Tibial nerve (tissue), 4 donors: ENCODE data around the gene LCN10. TPM values are rescaled to one million over a fixed set of nuclear protein-coding genes. Genes with fewer than 3 reads are reported as not detected.

Source experiments
- DNase-seq, 2 donors: peaks; one replicate each; pipeline ENCODE4 v3.0.0-alpha.2; 2019; ENCODE audit warnings: low spot score in 2 of 2
- H3K27ac ChIP-seq, 4 donors: fragments of 200-600 bp; sonication (generic) in 3 of 4; one replicate each; pipeline ENCODE4 v1.5.1; 2017 to 2019; ENCODE audit warnings: mild to moderate bottlenecking in 1 of 4
- H3K27me3 ChIP-seq, 2 donors: fragments of 200-600 bp; sonication (generic) in 1 of 2; one replicate each; pipeline versions ENCODE4 v1.5.1 to v1.6.0; 2017 to 2019
- H3K36me3 ChIP-seq, 3 donors: fragments of 200-600 bp; sonication (generic); one replicate each; pipeline ENCODE4 v1.5.1; 2018 to 2019
- H3K4me1 ChIP-seq, 4 donors: fragments of 200-600 bp; sonication (generic) in 3 of 4; one replicate each; pipeline ENCODE4 v1.5.1; 2017 to 2019
- H3K4me3 ChIP-seq, 4 donors: fragments of 200-600 bp; sonication (generic) in 3 of 4; one replicate each; pipeline ENCODE4 v1.5.1; 2017 to 2019; ENCODE audit warnings: mild to moderate bottlenecking in 1 of 4, moderate library complexity in 1 of 4
- H3K9me3 ChIP-seq, 4 donors: fragments of 200-600 bp; sonication (generic) in 3 of 4; one replicate each; pipeline ENCODE4 v1.5.1; 2017 to 2019
- CTCF ChIP-seq, 5 experiments: fragments of 200-600 bp in 3 of 5; fragments of 450-650 bp in 2 of 5; sonication (generic) in 3 of 5; IDR thresholded peaks; one replicate each; pipeline ENCODE4 v1.5.1; 2016 to 2019; ENCODE audit warnings: antibody characterized with exemption in 5 of 5, mild to moderate bottlenecking in 3 of 5, moderate library complexity in 2 of 5
- EP300 ChIP-seq, 2 donors: sonication (generic); formaldehyde crosslinking; IDR thresholded peaks; one replicate each; pipeline ENCODE4 v1.6.1; 2017; ENCODE audit warnings: antibody characterized with exemption in 2 of 2, mild to moderate bottlenecking in 1 of 2
- POLR2A ChIP-seq, 2 donors: fragments of 450-650 bp; IDR thresholded peaks; one replicate each; pipeline ENCODE4 v1.6.1; 2017; ENCODE audit warnings: antibody characterized with exemption in 2 of 2, mild to moderate bottlenecking in 2 of 2, moderate library complexity in 2 of 2
- WGBS, 2 donors: methylation state at CpG; one replicate each; pipeline ENCODE4 v1.1.5; 2018; 5-methylcytosine and 5-hydroxymethylcytosine counted together
- total RNA-seq, 4 donors: library from RNA; depleted of rRNA; stranded (reverse); fragments of >200 nt; gene quantifications; one replicate each; pipeline ENCODE4 v1.1.0, GENCODE V29; 2016

Gene LCN10
- total RNA-seq, 4 donors from 2014 or later = 7.6 to 47.5 (median 17.4) TPM

GRCh38 chr9:136782452-136782851 lies 39.7 kb upstream of the LCN10 start:
- H3K27ac ChIP-seq = no peak overlapping the region
- H3K4me1 ChIP-seq = peaks cover 0 to 11% (median 6%) of the 10 kb centered on the region in 4 donors
- TF ChIP-seq EP300 (IDR thresholded peaks at IDR 0.05) (no peak), CTCF (IDR thresholded peaks at IDR 0.05) (no peak), POLR2A (IDR thresholded peaks at IDR 0.05) (no peak)
- WGBS, 2 donors = 92 to 96% methylated on average over 3 of the region's 3 CpGs
- no peaks in the 10 kb centered on the region for H3K27me3 ChIP-seq
- no peaks in the 10 kb centered on the region for H3K9me3 ChIP-seq
- no peak overlapping the region for H3K4me3 ChIP-seq
- DNase-seq = no peak
- H3K36me3 ChIP-seq = no peaks in the 10 kb centered on the region

GRCh38 chr9:136779808-136780207 lies 37.1 kb upstream of the LCN10 start:
- DNase-seq = no peak
- H3K27ac ChIP-seq = no peak overlapping the region
- TF ChIP-seq CTCF (IDR thresholded peaks at IDR 0.05) = no peak
- no peak for TF ChIP-seq POLR2A (IDR thresholded peaks at IDR 0.05)
- no peak for TF ChIP-seq EP300 (IDR thresholded peaks at IDR 0.05)
- H3K27me3 ChIP-seq = no peaks in the 10 kb centered on the region
- no peaks in the 10 kb centered on the region for H3K9me3 ChIP-seq
- no peaks in the 10 kb centered on the region for H3K36me3 ChIP-seq
- 74 to 76% methylated on average over 5 of the region's 5 CpGs for WGBS, 2 donors
- H3K4me1 ChIP-seq = peaks cover 0 to 4% (median 0%) of the 10 kb centered on the region in 4 donors
- H3K4me3 ChIP-seq = no peak overlapping the region

- 61 to 66% methylated on average over 14 of the region's 14 CpGs for WGBS, 2 donors
- no peak for DNase-seq
- H3K27ac ChIP-seq = no peak overlapping the region
- TF ChIP-seq CTCF (IDR thresholded peaks at IDR 0.05) (no peak), EP300 (IDR thresholded peaks at IDR 0.05) (no peak), POLR2A (IDR thresholded peaks at IDR 0.05) (no peak)
- H3K9me3 ChIP-seq = peaks cover 0 to 7% (median 0%) of the 10 kb centered on the region in 4 donors
- no peaks in the 10 kb centered on the region for H3K36me3 ChIP-seq
- H3K4me1 ChIP-seq = no peaks in the 10 kb centered on the region
- no peaks in the 10 kb centered on the region for H3K27me3 ChIP-seq
- no peak overlapping the region for H3K4me3 ChIP-seq
Measured at GRCh38 chr9:136777359-136777758, 34.6 kb upstream of the LCN10 start.

GRCh38 chr9:136776947-136777346 lies 34.2 kb upstream of the LCN10 start:
- H3K4me1 ChIP-seq = no peaks in the 10 kb centered on the region
- H3K36me3 ChIP-seq = no peaks in the 10 kb centered on the region
- no peak for DNase-seq
- 26 to 31% methylated on average over 7 of the region's 7 CpGs for WGBS, 2 donors
- no peaks in the 10 kb centered on the region for H3K27me3 ChIP-seq
- H3K4me3 ChIP-seq = no peak overlapping the region
- no peak for TF ChIP-seq CTCF (IDR thresholded peaks at IDR 0.05)
- TF ChIP-seq POLR2A (IDR thresholded peaks at IDR 0.05) = no peak
- TF ChIP-seq EP300 (IDR thresholded peaks at IDR 0.05) = no peak
- peaks cover 0 to 7% (median 0%) of the 10 kb centered on the region in 4 donors for H3K9me3 ChIP-seq
- H3K27ac ChIP-seq = no peak overlapping the region

GRCh38 chr9:136775191-136775590 lies 32.5 kb upstream of the LCN10 start:
- DNase-seq = no peak
- Histone ChIP-seq H3K27ac (no peak overlapping the region), H3K4me3 (no peak overlapping the region), H3K9me3 (peaks cover 0 to 7% (median 0%) of the 10 kb centered on the region in 4 donors), H3K27me3 (no peaks in the 10 kb centered on the region), H3K36me3 (no peaks in the 10 kb centered on the region), H3K4me1 (no peaks in the 10 kb centered on the region)
- TF ChIP-seq EP300 (IDR thresholded peaks at IDR 0.05) = no peak
- TF ChIP-seq POLR2A (IDR thresholded peaks at IDR 0.05) = no peak
- TF ChIP-seq CTCF (IDR thresholded peaks at IDR 0.05) = no peak
- 84 to 88% methylated on average over 6 of the region's 6 CpGs for WGBS, 2 donors
